Measurements from ENCODE around the gene ZBTB17.
"Not testable (repeated sequence)": the region's sequence is repeated elsewhere in the genome, so short reads cannot be mapped to it uniquely, and the experiment has no call there.

ZBTB17 gene

DNA sequence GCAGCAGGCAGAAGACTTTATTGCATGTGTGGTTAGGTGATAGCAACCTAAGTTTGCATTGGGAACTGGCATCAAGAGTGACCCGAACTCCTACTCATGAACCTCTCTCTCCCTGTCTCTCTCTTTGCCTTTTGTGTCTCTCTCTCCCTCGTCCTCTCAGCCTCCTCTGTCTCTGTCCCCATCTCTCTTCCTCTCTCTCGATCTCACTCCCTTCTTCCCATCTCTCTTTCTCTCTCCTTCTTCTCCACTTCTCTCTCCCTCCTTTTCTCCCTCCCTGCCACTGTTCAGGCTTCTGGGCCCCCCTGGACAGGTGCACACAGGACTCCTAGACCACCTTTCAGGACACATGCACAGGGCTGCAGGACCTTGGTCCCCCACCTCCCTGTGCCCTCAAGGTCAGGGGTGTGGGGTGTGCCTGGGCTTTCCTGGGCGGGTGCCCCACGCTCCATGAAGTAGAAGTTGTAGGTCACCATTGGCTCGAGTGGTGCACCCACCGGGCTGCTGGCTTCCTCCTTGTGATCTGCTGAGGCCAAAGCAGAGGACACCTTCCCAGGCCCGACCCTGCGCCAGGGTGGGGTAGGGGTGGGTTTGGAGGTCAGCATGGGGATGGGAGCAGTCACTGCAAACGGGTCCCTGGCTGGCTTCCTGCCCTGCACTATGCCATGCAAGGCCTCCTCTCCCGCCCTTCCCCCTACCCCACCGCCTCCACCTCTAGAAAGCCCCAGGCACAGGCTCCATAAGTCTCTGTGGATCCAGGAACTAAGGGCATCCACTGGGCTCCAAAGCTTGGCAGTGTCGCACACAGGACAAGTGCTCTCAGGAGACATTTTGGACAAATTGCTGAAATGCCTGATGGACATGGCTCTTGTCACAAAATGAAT, 13.2 kb upstream of the ZBTB17 start:
- DNase-seq, result no peak

DNA sequence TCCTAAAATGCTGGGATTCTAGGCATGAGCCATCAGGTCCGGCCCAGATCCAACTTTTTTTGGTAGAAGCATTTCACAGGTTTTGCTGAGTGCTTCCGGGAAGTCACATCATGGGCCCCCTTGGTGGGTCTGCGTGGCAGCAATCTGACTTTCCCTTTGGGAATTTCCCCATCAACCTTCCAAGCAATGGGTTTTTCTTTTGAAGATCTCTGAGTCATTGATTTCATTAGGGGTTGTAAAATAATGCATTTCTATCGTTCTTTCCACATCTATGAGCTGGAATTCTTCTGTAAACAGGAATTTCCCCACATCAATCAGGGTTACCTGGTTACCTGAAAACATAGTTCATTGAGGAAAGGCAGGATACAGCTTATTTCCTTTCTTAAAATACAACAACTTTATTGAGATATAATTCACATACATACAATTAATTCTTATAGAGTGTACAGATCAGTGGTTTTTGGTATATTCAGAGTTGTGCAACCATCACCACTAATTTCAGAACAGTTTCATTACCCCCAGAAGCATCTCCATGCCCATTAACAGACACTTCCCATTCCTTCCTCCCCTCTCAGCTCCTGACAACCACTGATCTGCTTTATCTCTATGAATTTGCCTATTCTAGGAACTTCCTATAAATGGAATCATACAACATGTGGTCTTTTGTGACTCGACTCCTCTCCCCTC, 9.9 kb upstream of the ZBTB17 start:
- no peak for DNase-seq

GRCh38 chr1:15983275-15983674, 7.4 kb upstream of the ZBTB17 start:
- no peak for DNase-seq

GRCh38 chr1:15981679-15982078, 5.8 kb upstream of the ZBTB17 start:
- DNase-seq, result no peak

DNA sequence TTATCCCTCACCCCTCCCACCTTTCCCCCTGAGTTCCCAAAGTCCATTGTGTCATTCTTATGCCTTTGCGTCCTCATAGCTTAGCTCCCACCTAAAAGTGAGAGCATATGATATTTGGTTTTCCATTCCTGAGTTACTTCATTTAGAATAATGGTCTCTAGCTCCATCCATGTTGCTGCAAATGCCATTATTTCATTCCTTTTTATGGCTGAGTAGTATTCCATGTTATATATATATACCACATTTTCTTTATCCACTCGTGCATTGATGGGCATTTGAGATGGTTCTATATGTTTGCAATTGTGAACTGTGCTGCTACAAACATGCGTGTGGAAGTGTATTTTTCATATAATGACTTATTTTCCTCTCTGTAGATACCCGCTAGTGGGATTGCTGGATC, 2.0 kb upstream of the ZBTB17 start:
- not testable (repeated sequence) for DNase-seq

GRCh38 chr1:15975358-15975804, 520 bp downstream of the ZBTB17 start:
- peak; percentile 4 for DNase-seq

- no peak for DNase-seq
Observed at GRCh38 chr1:15974855-15975254, 1.0 kb downstream of the ZBTB17 start.

- no peak for DNase-seq
Observed at GRCh38 chr1:15973772-15974171, 2.1 kb downstream of the ZBTB17 start.

DNA sequence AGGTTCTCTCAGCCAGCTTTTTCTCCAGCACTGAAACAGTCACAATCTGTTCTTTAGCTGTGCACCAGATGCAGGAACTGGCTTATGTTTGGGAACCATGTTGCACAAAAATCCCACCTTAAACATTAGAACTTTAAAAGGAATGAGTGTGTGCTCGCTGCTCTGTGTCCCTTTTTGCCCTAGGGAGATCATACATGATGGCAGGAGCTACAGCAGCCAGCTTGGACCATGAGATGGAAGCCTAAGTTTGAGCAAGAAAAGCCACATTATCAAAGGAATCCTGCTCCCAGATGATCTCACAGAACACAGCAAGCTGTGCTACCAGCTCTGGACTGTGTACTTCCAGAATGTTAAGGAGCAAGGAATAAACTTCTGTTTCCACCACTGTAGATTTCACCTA, 3.5 kb downstream of the ZBTB17 start:
- no peak for DNase-seq

DNA sequence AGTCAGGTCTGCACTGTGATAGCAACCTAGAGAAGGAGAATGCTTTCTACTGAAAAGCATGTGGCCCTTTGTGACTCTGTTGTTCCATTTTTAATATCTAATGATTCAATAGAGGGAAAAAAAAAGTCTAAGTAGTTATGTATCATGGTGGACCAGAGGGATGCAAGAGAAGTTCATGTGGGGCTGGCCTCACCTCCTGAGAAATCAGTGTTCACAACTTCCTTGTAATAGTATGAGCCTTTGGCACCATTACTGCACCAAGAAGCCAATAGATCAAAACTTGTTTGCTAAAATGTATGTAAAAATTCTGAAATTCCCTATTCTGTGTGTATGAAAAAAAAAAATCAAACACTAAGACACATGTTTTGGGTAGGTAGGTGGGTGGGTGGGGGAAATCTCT, 5.0 kb downstream of the ZBTB17 start:
- DNase-seq, result no peak

GRCh38 chr1:15969321-15969880, 6.5 kb downstream of the ZBTB17 start:
- no peak for DNase-seq

- DNase-seq, result no peak
Observed at GRCh38 chr1:15968172-15968571, 7.7 kb downstream of the ZBTB17 start.

- DNase-seq, result no peak
Observed at GRCh38 chr1:15966956-15967344, 9.0 kb downstream of the ZBTB17 start.

GRCh38 chr1:15966081-15966955, 9.6 kb downstream of the ZBTB17 start:
- no peak for DNase-seq

DNA sequence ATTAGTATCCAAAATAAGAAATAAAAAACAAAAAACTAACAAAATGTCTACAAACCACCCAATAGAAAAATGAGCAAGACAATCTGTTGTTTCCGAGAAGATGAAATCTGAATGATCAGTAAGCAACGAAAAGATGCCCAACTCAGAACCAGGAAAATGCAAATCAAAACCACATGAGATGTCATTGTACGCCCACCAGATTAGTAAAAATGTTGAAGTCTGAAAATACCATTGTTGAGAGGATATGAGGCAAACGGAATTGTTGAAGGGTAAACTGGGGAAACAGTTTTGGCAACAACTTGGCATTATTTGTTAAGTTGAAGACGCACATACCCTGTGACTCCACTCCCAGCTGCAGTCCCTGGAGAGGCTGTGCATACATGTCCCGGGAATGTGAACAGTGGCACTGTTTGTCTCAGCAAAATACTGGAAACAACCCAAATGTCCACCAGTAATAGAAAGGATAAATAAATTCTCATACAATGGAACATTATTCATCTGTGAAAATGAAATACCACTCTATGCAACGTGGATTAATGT, 10.6 kb downstream of the ZBTB17 start:
- DNase-seq, result no peak

GRCh38 chr1:15963968-15964648, 11.8 kb downstream of the ZBTB17 start:
- DNase-seq, result no peak

DNA sequence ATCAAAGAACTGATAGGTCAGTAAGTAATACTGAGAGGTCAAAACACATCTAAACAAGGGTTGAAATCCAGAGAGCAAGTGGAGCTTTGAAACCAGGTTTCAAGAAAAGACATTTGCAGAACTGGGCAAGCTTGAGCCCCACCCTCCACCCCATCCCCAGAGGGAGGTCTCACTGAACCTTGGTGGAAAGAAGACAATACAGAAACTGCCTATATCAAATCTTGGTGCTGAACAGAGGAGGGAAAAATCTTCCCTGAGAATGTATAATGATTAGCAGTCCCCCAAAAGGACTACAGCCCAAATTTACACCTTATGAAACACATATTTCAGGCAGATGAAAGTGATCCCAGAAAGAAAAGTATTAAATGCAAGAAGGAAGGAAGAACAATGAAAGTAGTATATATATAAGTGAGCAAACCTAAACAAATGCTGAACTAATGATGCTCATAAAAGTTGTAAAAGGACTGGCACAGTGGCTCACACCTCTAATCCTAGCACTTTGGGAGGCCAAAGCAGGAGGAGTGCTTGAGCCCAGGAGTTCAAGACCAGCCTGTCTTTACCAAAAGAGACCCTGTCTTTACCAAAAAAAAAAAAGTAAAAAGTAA, 12.4 kb downstream of the ZBTB17 start:
- no peak for DNase-seq

DNA sequence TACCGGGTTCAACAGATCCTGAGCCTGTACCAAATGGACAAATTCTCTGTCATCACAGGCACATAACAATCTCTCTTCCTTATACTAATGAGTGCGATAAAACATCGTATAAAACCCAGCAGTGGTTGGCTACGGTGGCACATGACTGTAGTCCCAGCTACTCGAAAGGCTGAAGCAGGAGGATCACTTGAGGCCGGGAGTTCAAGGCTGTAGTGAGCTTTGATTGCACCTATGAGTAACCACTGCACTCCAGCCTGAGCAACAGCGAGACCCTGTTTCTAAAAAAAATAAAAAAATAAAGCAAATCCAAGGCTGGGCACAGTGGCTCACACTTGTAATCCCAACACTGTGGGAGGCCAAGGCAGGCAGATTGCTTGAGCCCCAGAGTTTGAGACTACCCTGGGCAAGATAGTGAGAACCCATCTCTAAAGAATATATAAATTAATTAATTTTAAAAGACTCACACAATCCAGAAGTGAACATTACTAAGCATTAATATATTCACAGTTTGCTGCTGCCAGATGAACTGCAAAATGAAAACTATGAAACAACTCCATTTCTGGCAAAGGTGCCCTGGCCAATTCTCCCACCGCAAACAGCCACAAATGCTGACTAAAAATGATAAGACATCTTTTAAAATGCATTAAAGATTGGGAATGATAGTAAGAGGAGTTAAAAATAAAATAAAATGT, 13.1 kb downstream of the ZBTB17 start:
- no peak for DNase-seq

- DNase-seq, result no peak
Observed at GRCh38 chr1:15962176-15962575, 13.7 kb downstream of the ZBTB17 start.

DNA sequence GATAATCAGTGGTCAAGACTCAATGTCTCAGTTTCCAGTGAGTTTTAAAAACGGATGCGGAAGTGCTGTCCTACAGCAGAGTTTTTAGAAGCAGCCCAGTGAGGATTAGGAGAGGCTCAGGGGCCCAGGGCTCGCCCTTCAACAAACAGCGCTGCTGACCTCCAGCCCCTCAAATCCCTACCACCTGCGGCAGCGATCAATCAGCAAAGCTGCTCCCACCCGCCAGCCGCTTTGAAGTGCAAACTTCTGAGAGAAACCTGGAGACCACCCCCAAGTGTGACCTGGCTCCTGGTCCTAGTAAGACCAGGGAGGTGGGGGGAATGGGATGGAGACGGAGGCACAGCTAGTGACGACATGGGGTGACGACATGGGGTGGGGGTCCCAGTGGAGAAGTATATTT, 14.4 kb downstream of the ZBTB17 start:
- no peak for DNase-seq

DNA sequence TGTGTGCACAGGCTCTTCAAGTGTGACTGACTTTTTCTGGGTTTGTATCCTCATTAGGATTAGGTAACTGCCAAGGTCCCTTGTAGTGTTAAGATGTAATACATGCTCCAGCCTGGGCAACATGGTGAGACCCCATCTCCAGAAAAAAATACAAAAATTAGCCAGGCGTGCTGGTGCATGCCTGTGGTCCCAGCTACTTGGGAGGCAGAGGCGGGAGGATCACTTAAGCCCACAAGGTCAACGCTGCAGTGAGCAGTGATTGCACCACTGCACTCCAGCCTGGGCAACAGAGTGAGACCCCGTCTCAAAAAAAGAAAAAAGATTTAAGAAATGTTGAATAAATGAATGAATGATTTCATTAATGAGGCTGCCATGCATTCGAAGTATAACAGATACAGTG, 15.1 kb downstream of the ZBTB17 start:
- no peak for DNase-seq
